DMS114 treated with DMSO at 0.1 percent for 48 hours (cell line): ENCODE results near the gene SLC35F4.
"Not testable (repeated sequence)": the region's sequence is repeated elsewhere in the genome, so short reads cannot be mapped to it uniquely, and the experiment has no call there.

Experiments
- DNase-seq: peaks from one replicate; lab custom pipeline; 2025; ENCODE audit not compliant: unreplicated experiment; lab: John Stamatoyannopoulos, UW

SLC35F4 gene

DNA sequence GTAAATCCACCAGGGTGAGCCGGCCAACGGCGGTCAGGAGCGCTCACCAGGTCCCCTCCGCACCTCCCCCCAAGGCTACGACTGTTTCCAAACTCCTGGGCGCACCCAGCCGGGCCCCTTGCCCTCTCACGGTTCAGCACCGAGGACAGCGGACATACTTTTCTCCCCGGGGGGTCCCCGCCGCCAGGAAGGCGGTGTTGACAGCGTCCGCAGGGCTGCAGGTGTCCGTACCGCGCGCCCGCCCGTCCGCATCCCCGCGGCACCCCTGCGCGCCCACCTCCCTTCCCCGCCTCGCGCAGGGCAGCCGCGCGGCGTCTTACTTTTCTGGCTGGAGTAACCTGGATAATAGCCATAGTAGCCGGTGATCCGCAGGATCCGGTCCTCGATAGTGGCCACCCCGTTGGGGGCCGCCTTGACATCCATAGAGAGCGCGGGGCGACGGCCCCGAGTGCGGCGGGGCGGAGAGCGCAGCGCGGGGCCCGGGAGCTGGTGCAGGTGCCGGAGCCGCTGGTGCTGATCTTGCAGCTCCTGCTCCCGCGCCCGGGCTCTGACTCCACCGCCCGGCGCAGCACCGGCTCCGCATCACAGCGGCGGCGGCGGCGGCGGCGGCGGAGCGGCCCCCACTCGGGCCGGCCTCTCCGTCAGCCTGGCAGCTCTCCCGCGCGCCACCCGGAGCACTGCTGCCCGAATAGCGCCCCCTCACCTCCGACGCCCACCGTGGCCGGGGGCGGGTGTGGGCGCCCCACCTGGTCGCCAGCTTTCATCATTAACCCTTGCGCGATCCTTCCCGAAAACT, at the start of gene SLC35F4:
TSS of gene SLC35F4 (minus strand) at position 690 of the 796 bp plus-strand sequence.
- no peak for DNase-seq

DNA sequence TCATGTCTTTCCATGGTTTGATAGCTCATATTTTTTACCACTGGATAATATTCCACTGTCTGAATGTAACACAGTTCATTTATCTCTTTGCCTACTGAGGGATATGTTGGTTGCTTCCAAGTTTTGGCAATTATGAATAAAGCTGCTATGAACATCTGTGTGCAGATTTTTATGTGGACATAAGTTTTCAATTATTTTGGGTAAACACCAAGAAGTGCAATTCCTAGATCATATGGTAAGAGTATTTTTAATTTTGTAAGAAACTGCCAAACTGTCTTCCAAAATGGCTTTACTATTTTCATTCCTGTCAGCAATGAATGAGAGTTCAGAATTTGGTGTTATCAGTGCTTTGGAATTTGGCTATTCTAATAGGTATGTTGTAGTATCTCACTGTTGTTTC, 43.7 kb upstream of the SLC35F4 start:
- DNase-seq: no peak

DNA sequence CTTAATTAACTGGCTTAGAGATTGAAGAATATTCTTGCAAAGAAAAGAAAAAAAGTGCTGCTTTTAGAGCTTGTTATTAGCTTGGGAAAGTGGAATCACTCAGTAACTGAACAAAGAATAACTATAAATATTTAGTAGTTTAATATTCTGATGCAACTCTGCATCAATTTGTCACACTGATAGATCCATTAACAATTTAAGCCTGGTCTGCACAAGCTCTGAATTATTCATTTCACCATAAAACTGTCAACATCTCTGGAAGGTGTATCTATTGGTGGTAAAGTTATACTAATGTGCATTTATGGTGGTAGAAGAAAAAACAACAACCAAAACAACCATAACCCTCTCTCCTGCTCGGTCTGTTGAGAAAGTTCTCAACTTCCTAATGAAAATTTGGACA, 38.1 kb upstream of the SLC35F4 start:
- DNase-seq: no peak

DNA sequence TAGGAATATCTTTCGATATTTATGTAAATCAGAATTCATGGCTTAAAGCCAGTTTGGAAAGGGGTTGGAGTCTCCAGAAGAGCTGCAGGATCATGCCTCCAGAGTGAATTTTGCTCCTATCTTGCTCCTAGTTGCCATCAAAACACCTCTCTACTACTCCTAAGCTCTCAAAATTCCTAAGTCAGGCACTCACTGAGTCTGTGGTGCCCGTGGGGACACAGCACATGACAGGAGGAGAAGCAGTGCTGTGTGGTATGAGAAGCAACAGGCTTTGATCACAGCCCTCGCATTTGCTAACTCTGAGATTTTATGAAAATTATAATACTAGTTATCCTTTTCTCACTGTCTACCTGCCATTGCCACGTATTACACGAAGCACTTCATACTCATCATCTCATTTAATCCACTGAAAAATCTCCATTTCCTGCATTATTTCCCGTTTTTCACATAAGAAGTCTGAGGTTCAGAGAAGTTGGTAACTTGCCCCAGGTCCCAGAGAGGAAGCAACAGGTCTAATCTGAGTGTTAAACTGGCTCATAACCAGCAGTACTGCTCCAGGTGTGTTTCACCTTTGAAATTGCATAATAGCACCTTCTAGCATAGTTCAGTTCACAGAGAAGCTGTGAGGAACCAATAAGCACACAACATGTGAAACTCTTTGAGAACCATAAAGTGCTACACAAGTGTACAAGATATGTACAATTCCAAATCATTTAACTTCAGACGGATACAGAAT, 33.1 kb upstream of the SLC35F4 start:
- DNase-seq: no peak

DNA sequence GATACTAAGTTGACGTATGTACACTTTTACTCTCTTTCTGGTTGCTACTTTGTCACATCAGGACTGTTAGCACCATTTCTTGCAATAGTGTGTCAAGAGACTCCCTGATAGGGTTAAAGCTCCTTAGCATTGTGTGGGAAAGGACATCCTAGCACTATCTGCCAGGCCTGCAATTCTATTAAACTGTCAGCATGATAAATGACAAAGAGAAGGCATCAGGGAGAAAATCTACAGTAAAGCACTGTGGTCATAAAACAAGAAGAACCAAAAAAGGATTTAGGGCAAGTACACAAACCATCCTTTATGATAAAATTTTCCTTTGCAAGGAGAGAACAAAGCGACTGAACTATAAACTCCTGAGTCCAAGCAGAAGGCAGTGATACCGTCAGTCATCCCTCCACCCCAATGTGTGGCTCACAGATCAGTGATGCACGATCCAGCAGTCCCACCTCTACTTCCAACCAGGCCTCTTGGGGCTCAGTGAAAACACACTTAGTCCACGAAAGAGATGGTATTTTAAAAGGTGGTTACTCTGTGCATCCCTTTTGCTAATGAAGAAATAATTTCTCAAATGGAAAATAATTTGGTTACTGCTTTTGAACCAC, 31.4 kb upstream of the SLC35F4 start:
- DNase-seq: no peak

DNA sequence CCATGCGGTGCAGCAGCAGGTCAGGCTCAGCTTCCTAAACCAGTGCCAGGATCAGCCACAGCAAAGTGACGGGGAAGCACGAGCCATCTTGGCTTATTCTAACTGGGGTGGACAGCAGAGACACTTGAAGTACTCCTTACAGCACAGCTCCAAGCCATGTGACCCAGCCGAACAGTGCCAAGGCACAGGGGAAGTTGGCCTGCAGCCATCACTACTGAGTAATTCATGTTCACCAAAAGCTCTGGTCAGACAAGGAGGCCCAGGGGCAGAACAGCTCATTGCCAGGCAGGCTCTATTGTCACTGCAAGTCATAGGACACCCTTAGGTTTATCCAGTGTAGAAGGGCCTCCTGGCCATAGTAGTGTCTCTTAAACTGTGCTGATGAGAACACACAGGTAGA, 23.4 kb upstream of the SLC35F4 start:
- DNase-seq: no peak

DNA sequence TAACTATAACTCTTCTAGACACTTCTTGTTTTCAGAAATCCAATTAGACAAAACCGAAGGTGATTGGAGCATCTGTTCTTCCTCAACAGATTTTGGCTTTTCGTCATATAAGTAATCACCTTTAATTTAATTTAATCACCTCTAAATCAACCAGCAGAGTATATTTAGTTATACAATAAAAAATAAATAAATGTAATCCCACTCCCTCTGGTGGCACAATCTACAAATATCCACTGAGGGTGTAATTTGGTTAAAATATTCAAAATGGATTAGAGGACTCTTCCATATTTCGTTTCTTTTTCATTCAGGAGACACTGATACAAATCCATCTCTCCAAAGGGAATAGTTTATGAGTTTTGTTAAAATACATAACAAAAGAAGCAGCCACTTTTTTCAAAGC, 18.3 kb upstream of the SLC35F4 start:
- no peak for DNase-seq

DNA sequence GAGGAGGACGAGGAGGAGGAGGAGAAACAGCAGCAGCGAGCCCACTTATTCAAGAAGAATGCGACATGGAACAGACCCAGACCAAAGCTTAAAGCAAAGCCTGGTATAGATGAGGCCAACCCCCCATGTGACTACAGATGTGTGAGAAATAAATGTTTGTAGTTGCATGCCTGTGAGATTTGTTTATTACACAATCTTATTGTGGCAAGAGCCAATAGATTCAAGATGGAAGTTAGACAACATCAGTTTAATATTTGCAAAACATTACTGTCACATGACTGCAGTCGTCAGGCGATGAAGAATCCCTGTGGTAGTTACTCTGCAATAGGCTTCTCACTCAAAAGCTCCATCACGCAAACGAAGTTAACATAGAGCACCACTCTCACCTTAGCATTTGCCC, 17.2 kb upstream of the SLC35F4 start:
- no peak for DNase-seq

DNA sequence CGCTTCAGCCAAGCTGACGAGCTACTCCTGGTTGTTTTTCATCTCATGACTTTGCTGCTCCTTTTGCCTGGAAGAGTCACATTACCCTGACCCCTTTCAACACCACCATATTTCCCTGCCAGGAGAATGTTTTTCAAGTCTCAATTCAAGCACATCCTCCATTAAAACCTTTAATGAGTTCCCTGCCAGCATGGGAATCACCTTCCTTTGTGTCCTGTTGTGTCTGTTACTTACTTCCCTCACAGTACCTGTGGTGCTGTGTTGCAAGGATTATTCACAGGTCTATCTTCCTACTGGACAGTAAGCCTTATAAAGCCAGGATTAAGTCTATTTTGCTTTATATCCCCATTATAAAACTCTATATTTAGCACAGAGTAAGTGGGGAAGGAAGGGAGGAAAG, 13.6 kb upstream of the SLC35F4 start:
- no peak for DNase-seq

DNA sequence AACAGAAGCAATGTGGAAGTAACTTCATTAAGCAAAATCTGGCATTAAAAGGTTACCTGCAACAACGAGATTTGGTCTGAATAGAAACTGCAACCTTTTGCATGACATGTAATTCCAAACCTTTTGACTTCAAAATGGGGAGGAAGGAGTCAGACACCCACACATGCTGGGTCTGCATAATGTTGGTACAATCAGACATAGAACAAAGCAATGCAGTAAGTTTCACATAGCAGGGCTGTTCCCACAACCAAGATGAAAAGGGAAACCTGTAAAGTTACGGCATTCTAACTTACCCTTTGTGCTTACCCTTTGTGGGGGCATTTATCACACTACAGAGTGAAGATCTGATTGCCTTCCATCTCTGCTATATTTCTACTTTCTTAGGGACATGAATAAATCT, 10.1 kb upstream of the SLC35F4 start:
- DNase-seq: no peak

DNA sequence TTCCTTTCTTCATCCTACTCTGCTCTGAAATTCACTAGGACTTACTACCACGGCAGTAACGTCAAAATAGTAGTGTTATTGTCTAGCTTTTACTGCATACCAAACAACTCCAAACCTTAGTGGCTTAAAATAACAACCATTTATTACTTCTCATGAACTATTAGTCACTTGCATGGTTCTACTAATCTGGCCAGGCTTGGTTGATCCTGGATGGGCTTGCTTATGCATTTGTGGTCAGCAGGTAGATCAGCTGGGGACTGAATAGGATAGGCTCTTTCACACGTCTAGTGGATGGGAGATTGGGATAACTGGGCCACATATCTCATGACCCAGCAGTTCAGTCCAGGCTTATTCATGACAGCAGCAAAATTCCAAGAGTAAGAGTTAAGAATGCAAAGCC, 9.4 kb upstream of the SLC35F4 start:
- no peak for DNase-seq

DNA sequence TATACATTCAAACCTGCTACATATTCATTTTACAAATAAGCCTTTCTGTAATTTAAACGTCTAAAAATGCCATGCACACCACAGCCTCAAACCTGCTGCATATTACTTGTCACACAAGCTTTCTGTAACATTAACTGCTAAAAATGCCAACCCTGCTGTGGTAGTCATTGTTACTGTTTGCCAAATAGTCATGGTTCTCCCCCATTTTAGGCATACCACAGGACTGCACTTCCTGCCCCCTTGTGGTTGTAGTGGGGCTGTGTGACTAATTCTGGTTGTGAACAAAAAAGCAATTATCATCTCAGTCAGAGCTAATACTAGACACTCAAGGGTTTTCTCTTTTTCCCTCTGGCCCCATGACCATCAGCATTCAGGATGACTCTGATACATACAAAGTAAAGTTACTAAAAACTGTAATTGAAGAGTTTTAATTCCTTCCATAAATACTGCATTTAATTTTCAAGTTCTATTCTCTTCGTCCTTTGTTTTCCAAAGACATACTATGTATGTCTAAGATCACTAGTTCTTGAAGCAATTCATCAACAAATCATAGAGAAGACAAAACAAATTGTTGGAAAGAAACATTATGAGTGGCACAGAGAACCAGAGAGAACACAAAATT, 5.7 kb upstream of the SLC35F4 start:
- DNase-seq: no peak

DNA sequence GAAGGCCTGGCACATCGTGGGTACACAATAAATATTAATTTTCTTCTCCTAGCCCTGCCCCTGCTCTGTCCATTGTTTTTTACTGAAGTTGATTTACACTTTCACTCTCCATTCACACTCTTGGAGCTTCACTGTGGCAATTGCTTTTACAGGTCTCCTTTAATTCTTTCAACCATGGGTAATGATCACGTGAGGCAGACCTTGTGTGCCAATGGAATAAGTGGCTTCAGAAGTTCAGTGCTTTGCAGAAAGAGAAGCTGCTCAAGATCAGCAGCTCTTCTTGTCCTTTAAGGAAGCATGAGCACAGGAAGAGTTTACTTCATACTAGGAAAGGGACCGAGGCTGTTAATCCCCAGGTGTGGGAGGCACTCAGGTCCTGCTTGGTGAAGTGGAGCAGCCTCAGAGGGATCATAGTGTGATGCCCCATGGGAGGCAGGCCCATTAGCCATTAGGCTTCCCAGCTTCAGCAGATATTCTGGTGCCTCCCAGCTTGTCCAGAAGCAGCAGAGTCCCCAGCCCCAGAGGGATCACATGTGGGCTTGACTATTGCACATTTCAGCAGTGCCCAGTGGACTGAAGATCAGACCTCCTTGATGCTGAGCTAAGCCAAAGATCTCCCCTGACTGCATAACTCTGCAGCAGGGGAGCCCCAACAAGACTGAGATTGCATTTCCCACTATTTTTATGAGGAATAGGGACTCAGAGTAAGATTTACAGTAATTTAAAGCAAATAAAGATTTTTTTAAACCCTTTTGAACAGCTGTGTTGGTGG, 5.0 kb upstream of the SLC35F4 start:
- no peak for DNase-seq

DNA sequence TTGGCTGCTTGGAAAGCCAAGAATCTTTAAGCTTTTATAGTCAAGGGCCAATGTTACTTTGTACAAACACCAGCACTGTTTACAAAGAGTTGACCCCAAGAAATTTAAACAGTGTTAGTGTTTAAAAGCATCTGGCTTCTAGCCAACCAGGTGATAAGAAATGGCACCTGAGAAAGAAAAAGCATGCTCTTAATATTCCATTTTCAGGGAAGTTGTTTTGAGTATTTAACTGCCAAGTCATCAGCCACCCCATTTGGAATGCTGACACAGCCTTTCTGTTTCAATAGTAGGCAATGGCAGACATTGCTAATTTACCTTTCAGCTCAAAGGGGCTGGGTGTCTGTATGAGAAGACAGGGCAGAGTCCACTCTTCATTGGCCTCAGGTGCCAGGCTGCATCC, 3.7 kb upstream of the SLC35F4 start:
- DNase-seq: no peak

DNA sequence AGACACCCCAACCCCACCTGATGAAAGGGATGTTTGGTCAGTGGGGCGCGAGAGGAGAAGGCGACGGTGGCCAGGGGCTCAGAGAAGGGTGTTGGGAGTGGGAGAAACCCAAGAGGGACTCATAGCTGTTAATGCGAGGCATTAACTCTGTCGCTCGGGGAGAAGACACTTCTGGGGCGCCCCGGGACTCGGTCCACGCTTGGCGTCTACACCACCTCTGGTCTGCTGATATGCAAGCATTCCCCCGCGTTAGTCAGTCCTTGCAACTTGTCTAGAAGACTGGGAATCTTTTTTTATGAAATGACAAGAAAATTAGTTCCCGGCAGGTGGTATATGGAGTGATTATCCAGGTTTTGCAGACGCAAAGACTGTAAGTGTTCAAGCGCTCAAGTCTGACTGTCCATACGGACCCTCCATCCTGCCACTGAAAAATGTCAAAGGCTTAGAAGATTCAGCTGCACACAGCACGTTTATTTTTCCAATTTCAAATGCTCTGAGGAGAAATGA, 360 bp upstream of the SLC35F4 start:
- no peak for DNase-seq

DNA sequence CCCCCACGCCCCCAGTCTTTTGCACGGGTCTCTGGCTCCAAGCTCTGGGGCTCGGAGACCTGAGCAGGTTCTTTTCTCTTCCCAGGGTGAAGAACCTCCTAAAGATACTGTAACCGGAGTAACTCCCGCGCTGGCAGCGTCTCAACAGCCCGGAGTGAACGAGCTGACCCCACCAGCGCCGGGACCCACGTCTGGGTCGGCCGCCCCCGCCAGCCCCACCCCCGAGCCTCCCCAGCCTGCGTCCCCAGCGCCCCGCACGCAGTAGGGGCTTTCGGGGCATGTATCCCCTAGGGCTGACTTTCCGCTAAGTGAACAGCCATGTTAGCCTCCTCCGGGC, 858 bp downstream of the SLC35F4 start:
- no peak for DNase-seq

DNA sequence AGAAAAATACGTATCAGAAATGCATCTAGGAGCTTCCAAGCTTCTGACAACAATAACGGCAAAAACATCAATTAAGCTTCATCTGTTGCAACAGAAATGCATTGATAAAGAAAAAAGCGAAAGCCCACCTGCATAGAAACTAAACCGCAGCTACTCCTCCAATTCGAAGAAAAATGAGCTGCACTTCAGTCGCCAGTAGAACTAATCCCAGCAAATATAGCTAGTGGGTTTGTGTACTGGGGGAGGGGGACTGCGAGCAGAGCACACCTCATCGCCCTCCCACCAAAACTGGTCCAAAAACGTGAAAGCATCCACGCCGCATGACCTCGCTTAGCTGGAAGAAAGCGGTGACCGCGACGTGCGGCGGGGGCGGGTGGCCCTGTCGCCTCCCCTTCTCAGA, 1.2 kb downstream of the SLC35F4 start:
- no peak for DNase-seq

DNA sequence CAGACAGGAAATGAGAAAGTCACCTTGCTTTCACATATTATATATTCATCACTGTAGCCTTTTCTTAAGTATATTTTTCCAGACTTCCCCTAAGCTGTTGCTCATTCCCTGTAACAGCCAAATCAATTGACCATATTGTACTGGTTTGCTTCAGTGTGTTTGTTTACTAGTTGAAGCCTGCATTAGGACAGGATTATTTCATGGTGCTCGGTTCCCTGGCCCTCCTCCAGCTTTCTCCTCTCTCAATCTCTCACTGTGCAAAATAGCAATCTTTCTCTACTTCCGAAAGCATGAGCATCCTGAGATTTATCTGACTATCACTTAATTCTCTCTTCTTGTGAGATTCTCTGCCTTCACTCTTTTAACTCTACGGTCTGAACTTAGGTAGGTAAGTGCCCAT, 2.4 kb downstream of the SLC35F4 start:
- no peak for DNase-seq

DNA sequence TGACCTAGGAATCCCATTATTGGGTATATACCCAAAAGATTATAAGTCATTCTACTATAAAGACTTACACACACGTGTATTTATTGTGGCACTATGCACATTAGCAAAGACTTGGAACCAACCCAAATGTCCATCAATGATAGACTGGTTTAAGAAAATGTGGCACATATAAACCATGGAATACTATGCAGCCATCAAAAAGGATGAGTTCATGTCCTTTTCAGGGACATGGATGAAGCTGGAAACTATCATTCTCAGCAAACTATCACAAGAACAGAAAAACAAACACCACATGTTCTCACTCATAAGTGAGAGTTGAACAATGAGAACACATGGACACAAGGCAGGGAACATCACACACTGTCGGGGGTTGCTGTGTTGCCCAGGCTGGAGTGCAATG, 10.2 kb downstream of the SLC35F4 start:
- not testable (repeated sequence) for DNase-seq

DNA sequence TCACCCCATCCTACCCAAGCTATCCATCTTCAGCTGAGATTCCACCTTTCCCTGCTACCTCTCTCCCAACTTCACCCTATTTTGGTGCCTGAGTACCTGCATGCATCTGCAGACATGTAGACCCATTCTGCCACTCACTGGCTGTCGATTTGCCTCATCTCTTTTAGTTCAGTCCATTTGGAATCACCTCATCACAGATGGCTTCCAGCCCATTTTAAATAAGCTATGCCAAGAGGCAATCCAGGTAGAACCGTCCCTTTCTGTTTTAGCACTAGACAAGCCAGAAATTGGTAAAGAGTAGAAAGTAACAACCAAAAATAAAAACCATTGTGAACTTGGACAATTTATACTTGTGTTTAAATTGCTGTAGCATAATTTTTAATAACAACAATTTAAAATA, 11.3 kb downstream of the SLC35F4 start:
- DNase-seq: no peak

DNA sequence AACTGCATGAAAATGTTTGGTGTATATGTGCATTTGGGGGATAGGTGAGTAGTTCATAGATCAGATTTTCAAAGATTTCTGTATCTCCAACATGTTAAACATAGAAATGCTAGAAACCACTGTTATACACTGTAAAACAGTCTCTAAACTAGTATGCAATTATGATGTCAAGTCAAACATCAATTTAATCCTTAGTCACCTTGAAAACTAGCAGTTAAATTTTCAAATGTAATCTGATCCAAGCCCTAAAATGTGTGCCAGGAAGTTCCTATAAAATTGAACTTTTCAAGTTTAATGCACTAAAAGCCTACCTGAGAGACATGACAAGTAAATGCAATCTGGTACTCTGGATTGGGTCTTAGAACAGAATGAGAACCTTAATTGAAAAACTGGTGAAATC, 14.5 kb downstream of the SLC35F4 start:
- DNase-seq: no peak
